K562 (cell line): ENCODE results near the gene OPCML. TPM values are rescaled to one million over a fixed set of nuclear protein-coding genes. Genes with fewer than 3 reads are reported as not detected.

Experiments
- ATAC-seq: fragments of 200-7000 bp; cut with Tn5 transposase; 3 replicates; pipeline ENCODE4 v1.9.1; 2020; ENCODE audit warnings: moderate library complexity
- BruUV-seq: library from RNA; stranded (reverse); fragments of 400-500 nt; replicated peaks from 2 replicates; lab custom pipeline; 2021; lab: Mats Ljungman, UMichigan
- CTCF ChIA-PET: fragments of 300-600 bp; formaldehyde crosslinking; extraction: SDS; loops from one replicate; lab custom pipeline; 2021; ENCODE audit warnings: low intra/inter-chr PET ratio; lab: Yijun Ruan, JAX
- POLR2A ChIA-PET: fragments of 300-600, 350-650 bp; sonication (Branson Sonifier 250); formaldehyde crosslinking; extraction: SDS; loops from one replicate; lab custom pipeline; 2021; ENCODE audit warnings: antibody characterized with exemption, inconsistent platforms; lab: Yijun Ruan, JAX
- DNase-seq, 4 experiments: peaks; one replicate each; pipeline versions ENCODE4 v3.0.0 to v3.0.0-alpha.2; 2011 to 2018; ENCODE audit warnings: low spot score in 3 of 4, mixed read lengths in 3 of 4; ENCODE audit errors: extremely low read depth in 1 of 4
- FAIRE-seq: peaks from 2 replicates; lab custom pipeline; 2011; peaks lifted over from hg19 to GRCh38; lab: Jason Lieb, UNC
- H2AFZ ChIP-seq: 2 replicates; pipeline ENCODE4 v1.6.0; 2011; ENCODE audit warnings: low read depth, low read length, control low read depth, inconsistent platforms
- H3K27ac ChIP-seq: fragments of 200-600 bp; 3 replicates; pipeline ENCODE4 v1.8.0; 2011; ENCODE audit warnings: low read depth, mild to moderate bottlenecking, control low read depth, inconsistent platforms, low read length, moderate library complexity, mixed read lengths; ENCODE audit errors: extremely low read depth
- H3K27me3 ChIP-seq, 2 experiments: fragments of 300-600 bp in 1 of 2; 2 replicates in 1 of 2; 3 replicates in 1 of 2; pipeline versions ENCODE4 v1.6.0 to v1.8.0; 2011; ENCODE audit warnings: inconsistent platforms in 2 of 2, low read length in 2 of 2, mild to moderate bottlenecking in 1 of 2, mixed read lengths in 1 of 2, moderate library complexity in 1 of 2; ENCODE audit not compliant: control insufficient read depth in 2 of 2, insufficient read depth in 2 of 2
- H3K36me3 ChIP-seq: fragments of 300-600 bp; 3 replicates; pipeline ENCODE4 v1.8.0; 2011; ENCODE audit warnings: mild to moderate bottlenecking, low read length, inconsistent platforms; ENCODE audit not compliant: control insufficient read depth, insufficient read depth
- H3K4me1 ChIP-seq, 2 experiments: fragments of 200-600 bp in 1 of 2; replicated peaks in 1 of 2; 2 replicates in 1 of 2; 3 replicates in 1 of 2; pipeline versions ENCODE4 v1.5.1 to v1.8.0; 2011; ENCODE audit warnings: inconsistent platforms in 2 of 2, low read length in 2 of 2, mild to moderate bottlenecking in 1 of 2, mixed read lengths in 1 of 2, moderate library complexity in 1 of 2; ENCODE audit not compliant: control insufficient read depth in 2 of 2, insufficient read depth in 2 of 2
- H3K4me2 ChIP-seq: 2 replicates; pipeline ENCODE4 v1.6.1; 2011; ENCODE audit warnings: low read length, control low read depth, inconsistent platforms, mixed read lengths; ENCODE audit not compliant: insufficient read depth
- H3K4me3 ChIP-seq: fragments of 200-600 bp; sonication (generic), shearing (Covaris generic); 2 replicates; pipeline ENCODE4 v1.5.1; 2016; ENCODE audit warnings: control low read depth, inconsistent platforms
- H3K79me2 ChIP-seq: fragments of 200-600 bp; 3 replicates; pipeline ENCODE4 v1.8.0; 2011; ENCODE audit warnings: low read length, inconsistent platforms; ENCODE audit not compliant: control insufficient read depth, insufficient read depth
- H3K9ac ChIP-seq, 2 experiments: 2 replicates each; pipeline versions ENCODE4 v1.6.0 to v1.6.1; 2011; ENCODE audit warnings: low read depth in 2 of 2, low read length in 2 of 2, control low read depth in 1 of 2, inconsistent platforms in 1 of 2, mild to moderate bottlenecking in 1 of 2, mixed read lengths in 1 of 2; ENCODE audit not compliant: insufficient read depth in 1 of 2
- H3K9me1 ChIP-seq: one replicate; pipeline ENCODE4 v1.6.0; 2011; ENCODE audit warnings: inconsistent platforms, mild to moderate bottlenecking, low read length, moderate library complexity; ENCODE audit not compliant: control insufficient read depth, insufficient read depth
- H3K9me3 ChIP-seq: replicated peaks from 2 replicates; pipeline ENCODE4 v1.5.1; 2011; ENCODE audit warnings: low read depth, low read length, inconsistent platforms; ENCODE audit not compliant: control insufficient read depth, insufficient read depth
- H4K20me1 ChIP-seq: replicated peaks from 2 replicates; pipeline ENCODE4 v1.6.1; 2011; ENCODE audit warnings: low read length, inconsistent platforms, mixed read lengths; ENCODE audit not compliant: control insufficient read depth, insufficient read depth
- GMEB1 ChIP-seq: fragments of 250-450 bp; sonication (Bioruptor Pico); IDR thresholded peaks from 2 replicates; pipeline ENCODE4 v1.4.0; 2020; ENCODE audit warnings: mild to moderate bottlenecking
- IFI16 ChIP-seq: fragments of 250-450 bp; sonication (Bioruptor Pico); IDR thresholded peaks from 2 replicates; pipeline ENCODE4 v2.1.2; 2022; ENCODE audit warnings: mild to moderate bottlenecking, inconsistent platforms
- LEF1 ChIP-seq: fragments of 450-650 bp; IDR thresholded peaks from 2 replicates; pipeline ENCODE4 v1.6.1; 2016; ENCODE audit warnings: mild to moderate bottlenecking
- RHOXF2B ChIP-seq: fragments of 250-450 bp; sonication (Bioruptor Pico); conservative IDR thresholded peaks from 2 replicates; pipeline ENCODE4 v1.5.1; 2021
- ZNF280B ChIP-seq: fragments of 250-450 bp; sonication (Bioruptor Pico); IDR thresholded peaks from 2 replicates; pipeline ENCODE4 v1.5.1; 2021; ENCODE audit warnings: mild to moderate bottlenecking
- ZNF780A ChIP-seq: fragments of 250-450 bp; sonication (Bioruptor Pico); IDR thresholded peaks from 2 replicates; pipeline ENCODE4 v1.5.0; 2021; ENCODE audit warnings: mild to moderate bottlenecking
- WGBS: fragments of 100-300 bp; shearing (Covaris generic); methylation state at CpG from one replicate; pipeline ENCODE4 v1.1.6; 2016; ENCODE audit warnings: low coverage, mixed read lengths; ENCODE audit not compliant: insufficient coverage; ENCODE audit errors: missing lambda C conversion rate; 5-methylcytosine and 5-hydroxymethylcytosine counted together
- in situ Hi-C: fragments of 300-500 bp; cut with MboI; formaldehyde crosslinking; loops from 4 replicates; pipeline ENCODE4 v1.15.0; 2018; ENCODE audit warnings: inconsistent platforms, mixed read lengths
- intact Hi-C: fragments of 100-400 bp; cut with micrococcal nuclease; formaldehyde crosslinking; loops from 2 replicates; pipeline ENCODE4 v1.14.2; 2022
- polyA plus RNA-seq, 8 experiments: library from polyadenylated mRNA; depleted of rRNA in 4 of 8; stranded (reverse) in 5 of 8; unstranded in 3 of 8; fragments of >200 nt; fragmentation: Nextera tagmentation in 2 of 8; fragmentation: Illumina TruSeq in 1 of 8; extraction: Ambion mirVana in 2 of 8; extraction: Trizol in 1 of 8; gene quantifications; 2 replicates each; pipeline versions ENCODE4 v1.2.1 to v1.2.3, GENCODE V29; 2011 to 2014; ENCODE audit warnings: inconsistent platforms in 1 of 8, missing spikeins in 1 of 8
- total RNA-seq, 7 experiments: library from RNA; depleted of rRNA in 6 of 7; stranded (reverse); fragments of >200 nt in 6 of 7; fragmentation: Illumina TruSeq in 2 of 7; extraction: Trizol in 2 of 7; gene quantifications; 2 replicates each; pipeline versions ENCODE4 v1.2.1 to v1.2.3, GENCODE V29; 2011 to 2021; ENCODE audit warnings: low replicate concordance in 1 of 7

Gene OPCML
- total and polyA plus RNA-seq, 9 of the 15 experiments (the other 6 are each of a cell fraction or from before 2014, with no cell fraction given), result not detected

- intact Hi-C loops, result no loop called here
- Histone ChIP-seq H3K4me1 (no peaks in the 10 kb centered on the region), H3K27me3 (no peaks in the 10 kb centered on the region), H3K27ac (no peak overlapping the region), H3K79me2 (no peaks in the 10 kb centered on the region), H3K4me2 (no peak overlapping the region), H3K9me1 (no peaks in the 10 kb centered on the region), H2AFZ (no peak overlapping the region), H4K20me1 (no peaks in the 10 kb centered on the region), H3K9me3 (no peaks in the 10 kb centered on the region; the same call in 1 of the 2 replicates), H3K9ac (no peak overlapping the region), H3K4me3 (no peak overlapping the region), H3K36me3 (no peaks in the 10 kb centered on the region)
- no peak for ATAC-seq
- WGBS, result 0% methylated on average over 2 of the region's 2 CpGs
- no TSS peak for BruUV-seq
- FAIRE-seq, result no peak
- DNase-seq, result no peak
- in situ Hi-C loops, result no loop called here
- ChIA-PET POLR2A (no interaction called here), CTCF (no interaction called here)
- TF ChIP-seq GMEB1 (CRISPR knock-in tag), result no peak
- no peak for TF ChIP-seq IFI16 (CRISPR knock-in tag)
- no peak for TF ChIP-seq ZNF780A (CRISPR knock-in tag)
- TF ChIP-seq ZNF280B, result no peak
- TF ChIP-seq LEF1, result no peak
- TF ChIP-seq RHOXF2B (CRISPR knock-in tag), result no peak
Measured at GRCh38 chr11:132586801-132587200, 945.5 kb downstream of the OPCML start.
